GM23338 (cell line): ENCODE results near the gene ATP5MG. TPM values are rescaled to one million over a fixed set of nuclear protein-coding genes. Genes with fewer than 3 reads are reported as not detected.

Source experiments
- ATAC-seq: fragments of 200-7000 bp; cut with Tn5 transposase; 3 replicates; pipeline ENCODE4 v1.9.1; 2020
- DNase-seq: peaks from one replicate; pipeline ENCODE4 v3.0.0-alpha.2; 2015; ENCODE audit warnings: low spot score
- H2AFZ ChIP-seq: fragments of 200-600 bp; sonication (generic); 2 replicates; pipeline ENCODE4 v1.8.0; 2016; ENCODE audit warnings: antibody characterized with exemption, mild to moderate bottlenecking, moderate library complexity
- H3F3A ChIP-seq: fragments of 200-600 bp; sonication (generic); replicated peaks from 2 replicates; pipeline ENCODE4 v1.8.0; 2017; ENCODE audit warnings: antibody characterized with exemption, mixed run types, low read depth
- H3K27ac ChIP-seq: fragments of 200-600 bp; sonication (generic); 2 replicates; pipeline ENCODE4 v1.6.1; 2016; ENCODE audit warnings: low read depth
- H3K27me3 ChIP-seq: fragments of 200-600 bp; sonication (generic); 2 replicates; pipeline ENCODE4 v1.8.0; 2016; ENCODE audit warnings: mild to moderate bottlenecking, mixed run types, moderate library complexity; ENCODE audit not compliant: insufficient read depth
- H3K36me3 ChIP-seq: fragments of 200-600 bp; sonication (generic); 2 replicates; pipeline ENCODE4 v1.8.0; 2016; ENCODE audit warnings: mild to moderate bottlenecking; ENCODE audit not compliant: insufficient read depth
- H3K4me1 ChIP-seq: fragments of 200-600 bp; sonication (generic); 2 replicates; pipeline ENCODE4 v1.8.0; 2016; ENCODE audit warnings: mild to moderate bottlenecking, moderate library complexity; ENCODE audit not compliant: insufficient read depth
- H3K4me2 ChIP-seq: fragments of 200-600 bp; sonication (generic); 2 replicates; pipeline ENCODE4 v1.7.1; 2017; ENCODE audit warnings: mixed run types
- H3K4me3 ChIP-seq: fragments of 200-600 bp; sonication (generic); 2 replicates; pipeline ENCODE4 v1.6.1; 2016; ENCODE audit warnings: mixed run types
- H3K79me2 ChIP-seq: fragments of 200-600 bp; sonication (generic); replicated peaks from 2 replicates; pipeline ENCODE4 v1.8.0; 2017; ENCODE audit warnings: mild to moderate bottlenecking; ENCODE audit not compliant: insufficient read depth
- H3K9me2 ChIP-seq: fragments of 200-600 bp; sonication (generic); 2 replicates; pipeline ENCODE4 v1.8.0; 2017; ENCODE audit not compliant: insufficient read depth
- H4K20me1 ChIP-seq: fragments of 200-600 bp; sonication (generic); replicated peaks from 2 replicates; pipeline ENCODE4 v1.8.0; 2017; ENCODE audit warnings: mild to moderate bottlenecking; ENCODE audit not compliant: insufficient read depth
- H3K27ac Mint-ChIP-seq: 2 replicates; pipeline ENCODE4 v1.8.0; 2020; ENCODE audit warnings: inconsistent platforms, mild to moderate bottlenecking, moderate library complexity, mixed read lengths
- H3K27me3 Mint-ChIP-seq: 3 replicates; pipeline ENCODE4 v1.8.0; 2022; ENCODE audit warnings: low read depth, mild to moderate bottlenecking, moderate library complexity, mixed read lengths, inconsistent platforms; ENCODE audit not compliant: insufficient read depth, poor library complexity
- H3K36me3 Mint-ChIP-seq: 3 replicates; pipeline ENCODE4 v1.8.0; 2021; ENCODE audit warnings: low read depth, mild to moderate bottlenecking, inconsistent platforms, moderate library complexity, mixed read lengths
- H3K4me1 Mint-ChIP-seq: 3 replicates; pipeline ENCODE4 v1.8.0; 2020; ENCODE audit warnings: mild to moderate bottlenecking, inconsistent platforms, mixed read lengths
- H3K4me3 Mint-ChIP-seq: 3 replicates; pipeline ENCODE4 v1.8.0; 2021; ENCODE audit warnings: moderate library complexity, mild to moderate bottlenecking, inconsistent platforms, mixed read lengths
- H3K9me3 Mint-ChIP-seq: 3 replicates; pipeline ENCODE4 v1.8.0; 2020; ENCODE audit warnings: moderate library complexity, mild to moderate bottlenecking, inconsistent platforms, mixed read lengths
- CREB1 ChIP-seq: fragments of 250-450 bp; sonication (Bioruptor Pico); IDR thresholded peaks from 2 replicates; pipeline ENCODE4 v1.5.0; 2020; ENCODE audit warnings: low read depth, mild to moderate bottlenecking, moderate library complexity
- CTCF ChIP-seq, 2 experiments: fragments of 200-600 bp in 1 of 2; sonication (generic) in 1 of 2; conservative IDR thresholded peaks; 2 replicates each; pipeline versions ENCODE4 v1.5.1 to v1.6.1; 2016 to 2017; ENCODE audit warnings: antibody characterized with exemption in 2 of 2, low read depth in 2 of 2, mild to moderate bottlenecking in 2 of 2, moderate library complexity in 1 of 2
- EZH2 ChIP-seq: fragments of 200-600 bp; sonication (generic); IDR thresholded peaks from one replicate; pipeline ENCODE4 v1.8.0; 2017; ENCODE audit warnings: antibody characterized with exemption, mild to moderate bottlenecking, low read depth; ENCODE audit not compliant: unreplicated experiment
- EZH2phosphoT487 ChIP-seq: fragments of 200-600 bp; sonication (generic); IDR thresholded peaks from one replicate; pipeline ENCODE4 v1.8.1; 2018; ENCODE audit warnings: antibody characterized with exemption; ENCODE audit not compliant: unreplicated experiment
- JUNB ChIP-seq: IDR thresholded peaks from one replicate; pipeline ENCODE4 v1.6.1; 2016; ENCODE audit warnings: antibody characterized with exemption; ENCODE audit not compliant: unreplicated experiment
- STAT1 ChIP-seq: IDR thresholded peaks from one replicate; pipeline ENCODE4 v1.6.1; 2016; ENCODE audit warnings: antibody characterized with exemption; ENCODE audit not compliant: unreplicated experiment
- ZNF114 ChIP-seq: fragments of 250-450 bp; sonication (Bioruptor Pico); IDR thresholded peaks from 2 replicates; pipeline ENCODE4 v1.5.0; 2020; ENCODE audit warnings: mild to moderate bottlenecking, moderate library complexity
- ZNF462 ChIP-seq: fragments of 250-450 bp; sonication (Bioruptor Pico); IDR thresholded peaks from 2 replicates; pipeline ENCODE4 v1.5.0; 2020; ENCODE audit warnings: mild to moderate bottlenecking, moderate library complexity
- polyA plus RNA-seq: library from polyadenylated mRNA; unstranded; fragments of >200 nt; fragmentation: Nextera tagmentation; extraction: Ambion mirVana; gene quantifications from 2 replicates; pipeline ENCODE4 v1.2.1, GENCODE V29; 2016
- total RNA-seq: library from RNA; depleted of rRNA; stranded (reverse); fragments of >200 nt; shearing (Covaris generic); gene quantifications from 2 replicates; pipeline ENCODE4 v1.2.3, GENCODE V29; 2014
- TF ChIP-seq, protein P1 (sequence below): IDR thresholded peaks from 2 replicates; pipeline ENCODE4 v1.6.1; 2016; ENCODE audit warnings: antibody characterized with exemption

ATP5MG gene
- total and polyA plus RNA-seq, 2 experiments from 2014 or later, result 41.7 to 987 TPM

DNA sequence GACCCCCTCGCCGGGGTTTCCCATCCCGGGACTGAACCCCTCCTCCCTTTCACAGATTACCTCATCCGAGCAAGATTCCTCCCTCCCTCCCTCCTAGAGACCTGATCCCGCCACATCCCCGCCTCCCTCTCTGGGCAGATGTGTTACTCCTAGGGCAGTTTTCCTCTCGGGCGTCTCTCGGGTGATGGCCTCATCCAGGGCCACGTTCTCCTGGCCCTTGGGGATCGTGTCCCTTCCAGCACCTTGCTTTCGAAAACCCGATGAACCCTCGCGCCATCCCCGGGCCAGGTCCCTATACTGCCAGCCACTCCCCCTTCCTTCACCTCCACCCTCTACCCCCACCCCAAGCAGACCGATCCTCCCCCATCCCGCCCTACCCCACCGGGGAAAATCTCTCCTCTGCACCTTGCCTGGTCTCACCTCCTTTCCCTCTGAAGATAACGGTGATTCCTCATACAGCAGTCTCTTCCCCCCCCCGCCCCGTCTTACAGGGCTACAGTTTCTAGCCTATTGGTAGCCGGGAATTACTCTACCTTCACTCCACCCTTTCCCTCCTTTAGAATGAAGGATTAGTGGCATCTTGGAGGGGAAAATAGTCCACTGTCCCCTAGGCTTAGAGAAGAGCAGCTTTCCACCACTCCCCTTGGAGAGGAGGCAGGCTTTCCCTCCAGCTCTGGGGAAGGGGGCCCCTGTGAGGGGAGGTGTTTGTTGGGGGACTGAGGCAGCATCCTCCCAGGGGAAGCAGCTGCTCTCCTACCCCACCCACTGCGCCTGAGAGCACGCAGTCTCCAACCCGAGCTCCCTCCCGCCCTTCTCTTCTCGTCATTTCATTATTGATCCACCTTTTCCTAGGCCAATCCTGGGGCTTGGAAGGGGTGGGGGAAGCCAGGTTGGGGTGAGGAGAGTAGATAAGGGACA is 36.1 kb downstream of the ATP5MG start:
- H3K4me3 ChIP-seq, result peak overlapping the region; percentile 77
- peaks cover 58% of the 10 kb centered on the region for H3K79me2 ChIP-seq
- H3K27me3 ChIP-seq, result peaks cover 14% of the 10 kb centered on the region
- H3K4me2 ChIP-seq, result peak overlapping the region; percentile 96
- Mint-ChIP-seq H3K27ac (peak overlapping the region; percentile 93), H3K9me3 (no peaks in the 10 kb centered on the region; the same call in 2 of the 3 replicates), H3K4me3 (peak overlapping the region; percentile 97), H3K4me1 (peaks cover 43% of the 10 kb centered on the region), H3K36me3 (peaks cover 20% of the 10 kb centered on the region), H3K27me3 (peaks cover 14% of the 10 kb centered on the region)
- H3F3A ChIP-seq, result peaks cover 11% of the 10 kb centered on the region; the same call in 1 of the 2 replicates
- no peak overlapping the region for H2AFZ ChIP-seq
- no peak for TF ChIP-seq CTCF (conservative IDR thresholded peaks at IDR 0.05; ENCODE audit: low read depth in 2 of 2)
- TF ChIP-seq ZNF462 (CRISPR knock-in tag), result no peak
- no peak for TF ChIP-seq EZH2phosphoT487
- TF ChIP-seq STAT1, result no peak
- TF ChIP-seq ZNF114, result no peak
- no peak for TF ChIP-seq JUNB
- TF ChIP-seq CREB1, result no peak
- TF ChIP-seq EZH2, result no peak
- TF ChIP-seq, protein P1, sequence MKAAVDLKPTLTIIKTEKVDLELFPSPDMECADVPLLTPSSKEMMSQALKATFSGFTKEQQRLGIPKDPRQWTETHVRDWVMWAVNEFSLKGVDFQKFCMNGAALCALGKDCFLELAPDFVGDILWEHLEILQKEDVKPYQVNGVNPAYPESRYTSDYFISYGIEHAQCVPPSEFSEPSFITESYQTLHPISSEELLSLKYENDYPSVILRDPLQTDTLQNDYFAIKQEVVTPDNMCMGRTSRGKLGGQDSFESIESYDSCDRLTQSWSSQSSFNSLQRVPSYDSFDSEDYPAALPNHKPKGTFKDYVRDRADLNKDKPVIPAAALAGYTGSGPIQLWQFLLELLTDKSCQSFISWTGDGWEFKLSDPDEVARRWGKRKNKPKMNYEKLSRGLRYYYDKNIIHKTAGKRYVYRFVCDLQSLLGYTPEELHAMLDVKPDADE, result no peak
- peak overlapping the region; percentile 58; the same call in 1 of the 2 replicates for H3K27ac ChIP-seq
- DNase-seq (peak; percentile 78), ATAC-seq (peak; percentile 8)
- H3K9me2 ChIP-seq, result no peaks in the 10 kb centered on the region
- peaks cover 4% of the 10 kb centered on the region; the same call in 1 of the 2 replicates for H3K36me3 ChIP-seq
- peaks cover 47% of the 10 kb centered on the region for H3K4me1 ChIP-seq
- H4K20me1 ChIP-seq, result peaks cover 50% of the 10 kb centered on the region
